ENCODE results near the gene SEPTIN8.
A peak's percentile ranks its signal among the peaks of the same experiment; 100 is the strongest.

DNA sequence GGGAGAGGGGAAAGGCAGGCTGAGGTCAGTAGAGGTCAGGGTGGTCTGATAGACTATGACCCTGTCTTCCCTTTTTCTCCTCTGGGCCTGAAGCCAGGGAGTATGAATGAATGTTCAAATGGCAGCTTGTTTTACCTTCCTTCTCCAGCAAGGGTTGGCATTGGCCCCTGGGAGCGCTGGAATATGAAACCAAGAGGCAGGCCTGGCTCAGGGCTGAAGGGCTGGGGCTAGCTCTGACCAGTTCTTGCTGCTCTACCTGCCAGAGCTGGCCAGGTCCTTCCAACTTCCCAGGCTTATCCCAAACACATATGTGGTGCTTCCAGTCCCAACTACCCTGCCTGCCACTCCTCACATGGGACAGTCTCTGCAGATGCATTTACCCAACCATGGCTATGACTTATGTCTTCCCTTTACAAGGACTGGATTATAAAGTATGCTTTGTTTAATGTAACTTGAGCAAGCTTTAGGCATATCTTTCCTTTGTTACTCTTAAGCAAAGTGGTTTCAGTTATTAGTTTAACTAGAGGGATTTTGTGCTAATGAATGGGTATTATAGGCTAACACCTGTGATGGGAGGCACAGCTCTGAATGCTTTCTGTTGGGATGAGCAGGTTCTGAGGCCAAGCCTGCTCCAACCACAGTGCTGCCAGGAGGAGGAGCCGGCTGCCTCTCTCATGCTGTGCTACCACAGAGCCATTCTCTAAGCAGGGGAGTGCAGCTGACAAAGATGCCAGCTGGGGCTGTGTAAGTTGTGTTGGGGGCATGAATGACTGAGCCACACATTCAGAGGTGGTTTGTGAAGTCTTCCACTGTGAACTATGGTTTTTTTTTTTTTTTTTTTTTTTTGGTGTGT is 23.7 kb downstream of the SEPTIN8 start:
- TF ChIP-seq SIN3A (conservative IDR thresholded peaks at IDR 0.05 in 1 of 2, IDR thresholded peaks at IDR 0.05 in 1 of 2; ENCODE audit: low read depth in 1 of 2, low read length in 2 of 2) (no peak), PHF8 (conservative IDR thresholded peaks at IDR 0.05; ENCODE audit: low read depth, low read length) (no peak), EZH2 (IDR thresholded peaks at IDR 0.05; ENCODE audit: low read depth, low read length, severe bottlenecking) (no peak), HDAC6 (IDR thresholded peaks at IDR 0.05; ENCODE audit: low read depth, low read length) (no peak), POLR2A (IDR thresholded peaks at IDR 0.05; ENCODE audit: control extremely low read depth in 1 of 2, low read depth in 2 of 2, low read length in 2 of 2) (no peak), HDAC2 (IDR thresholded peaks at IDR 0.05; ENCODE audit: borderline replicate concordance in 1 of 2, low read depth in 2 of 2, low read length in 2 of 2) (no peak), SP2 (IDR thresholded peaks at IDR 0.05; ENCODE audit: low read length) (no peak), CEBPB (IDR thresholded peaks at IDR 0.05; ENCODE audit: low read depth, low read length) (no peak)
- TF ChIP-seq, protein P1, sequence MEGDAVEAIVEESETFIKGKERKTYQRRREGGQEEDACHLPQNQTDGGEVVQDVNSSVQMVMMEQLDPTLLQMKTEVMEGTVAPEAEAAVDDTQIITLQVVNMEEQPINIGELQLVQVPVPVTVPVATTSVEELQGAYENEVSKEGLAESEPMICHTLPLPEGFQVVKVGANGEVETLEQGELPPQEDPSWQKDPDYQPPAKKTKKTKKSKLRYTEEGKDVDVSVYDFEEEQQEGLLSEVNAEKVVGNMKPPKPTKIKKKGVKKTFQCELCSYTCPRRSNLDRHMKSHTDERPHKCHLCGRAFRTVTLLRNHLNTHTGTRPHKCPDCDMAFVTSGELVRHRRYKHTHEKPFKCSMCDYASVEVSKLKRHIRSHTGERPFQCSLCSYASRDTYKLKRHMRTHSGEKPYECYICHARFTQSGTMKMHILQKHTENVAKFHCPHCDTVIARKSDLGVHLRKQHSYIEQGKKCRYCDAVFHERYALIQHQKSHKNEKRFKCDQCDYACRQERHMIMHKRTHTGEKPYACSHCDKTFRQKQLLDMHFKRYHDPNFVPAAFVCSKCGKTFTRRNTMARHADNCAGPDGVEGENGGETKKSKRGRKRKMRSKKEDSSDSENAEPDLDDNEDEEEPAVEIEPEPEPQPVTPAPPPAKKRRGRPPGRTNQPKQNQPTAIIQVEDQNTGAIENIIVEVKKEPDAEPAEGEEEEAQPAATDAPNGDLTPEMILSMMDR (IDR thresholded peaks at IDR 0.05; ENCODE audit: control extremely low read depth in 1 of 3, insufficient read depth in 1 of 3, low read depth in 1 of 3, low read length in 3 of 3), result peak; percentile 33 to 45 (median 39)
- TF ChIP-seq, protein P2, sequence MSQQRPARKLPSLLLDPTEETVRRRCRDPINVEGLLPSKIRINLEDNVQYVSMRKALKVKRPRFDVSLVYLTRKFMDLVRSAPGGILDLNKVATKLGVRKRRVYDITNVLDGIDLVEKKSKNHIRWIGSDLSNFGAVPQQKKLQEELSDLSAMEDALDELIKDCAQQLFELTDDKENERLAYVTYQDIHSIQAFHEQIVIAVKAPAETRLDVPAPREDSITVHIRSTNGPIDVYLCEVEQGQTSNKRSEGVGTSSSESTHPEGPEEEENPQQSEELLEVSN (IDR thresholded peaks at IDR 0.05), result no peak
- TF ChIP-seq, protein P3, sequence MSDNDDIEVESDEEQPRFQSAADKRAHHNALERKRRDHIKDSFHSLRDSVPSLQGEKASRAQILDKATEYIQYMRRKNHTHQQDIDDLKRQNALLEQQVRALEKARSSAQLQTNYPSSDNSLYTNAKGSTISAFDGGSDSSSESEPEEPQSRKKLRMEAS (IDR thresholded peaks at IDR 0.05), result no peak

Measured in H1 (cell line).